ENCODE data around the gene NRBF2. TPM values are rescaled to one million over a fixed set of nuclear protein-coding genes. Genes with fewer than 3 reads are reported as not detected.

The NRBF2 gene
- total and polyA plus RNA-seq, 8 donors = 2.1 to 10.2 (median 5.9) TPM

GRCh38 chr10:63201118-63201517, 68.0 kb downstream of the NRBF2 start:
- intact Hi-C loops (cut with DNase I) = no loop called here
- H3K27ac ChIP-seq = no peak overlapping the region
- FAIRE-seq (peak; percentile 39), ATAC-seq (no peak), DNase-seq (no peak)
- no peak for TF ChIP-seq CTCF (IDR thresholded peaks at IDR 0.05)
- no peaks in the 10 kb centered on the region for H3K9me3 ChIP-seq
- WGBS, 2 donors = 0 to 4% methylated on average over 1 of the region's 1 CpG
- no peaks in the 10 kb centered on the region for H3K27me3 ChIP-seq
- H3K36me3 ChIP-seq = peaks cover 0 to 9% (median 0%) of the 10 kb centered on the region in 3 donors
- H3K4me1 ChIP-seq = peaks cover 0 to 4% (median 0%) of the 10 kb centered on the region in 3 donors
- H3K4me3 ChIP-seq = no peak overlapping the region

All from pancreas (tissue), 10 donors.